ENCODE results near the gene PPP4C.

- TF ChIP-seq POLR2AphosphoS5 (IDR thresholded peaks at IDR 0.05; ENCODE audit: borderline replicate concordance, low read depth, low read length) (peak; percentile 95), EZH2 (IDR thresholded peaks at IDR 0.05) (no peak), FOXP2 (optimal IDR thresholded peaks at IDR 0.05; ENCODE audit: control extremely low read depth, extremely low read length, insufficient read depth) (peak; percentile 77)
Measured at GRCh38 chr16:30065102-30065942, 10.5 kb upstream of the PPP4C start, which contains the start of gene ALDOA.
